ENCODE results near the gene FOXP1.

DNA sequence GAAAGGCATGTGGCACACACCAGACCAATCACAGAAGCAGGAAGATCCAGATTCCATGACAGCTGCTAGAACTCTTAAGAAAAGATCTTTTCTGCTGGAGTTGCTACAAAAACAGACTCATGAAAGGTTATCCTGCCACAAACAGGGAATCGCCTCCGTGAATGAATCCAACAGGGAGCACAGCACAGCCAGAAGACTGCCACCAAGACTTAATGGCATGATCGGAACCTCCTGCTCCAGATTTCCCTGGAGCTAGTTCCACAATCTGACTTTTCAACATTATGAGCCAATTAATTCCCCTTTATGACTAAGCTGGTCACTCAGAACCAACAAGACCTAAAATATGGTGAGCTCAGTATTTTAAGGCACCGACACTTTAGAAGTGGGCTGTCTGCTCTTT lies 232.5 kb downstream of the FOXP1 start:
- TF ChIP-seq CTCF (optimal IDR thresholded peaks at IDR 0.05 in 1 of 3, IDR thresholded peaks at IDR 0.05 in 1 of 3, conservative IDR thresholded peaks at IDR 0.05 in 1 of 3; ENCODE audit: extremely low read depth in 1 of 3, insufficient read depth in 2 of 3, low read length in 3 of 3) (no peak), EZH2 (IDR thresholded peaks at IDR 0.05; ENCODE audit: low read length) (no peak)

Data from keratinocyte (primary cell).